Type B pancreatic cell (in vitro differentiated cells): ENCODE data around the gene FARP2. TPM values are rescaled to one million over a fixed set of nuclear protein-coding genes. Genes with fewer than 3 reads are reported as not detected.

Experiments used
- DNase-seq: peaks from one replicate; pipeline ENCODE4 v3.0.0; 2021; ENCODE audit warnings: mixed read lengths; ENCODE audit not compliant: unreplicated experiment; ENCODE audit errors: extremely low spot score
- H3K27ac Mint-ChIP-seq: 2 replicates; pipeline ENCODE4 v1.8.0; 2021; ENCODE audit warnings: mild to moderate bottlenecking, mixed read lengths
- H3K27me3 Mint-ChIP-seq: 2 replicates; pipeline ENCODE4 v1.8.0; 2021; ENCODE audit warnings: mixed read lengths
- H3K36me3 Mint-ChIP-seq: 2 replicates; pipeline ENCODE4 v1.8.0; 2021; ENCODE audit warnings: mixed read lengths
- H3K4me1 Mint-ChIP-seq: one replicate; pipeline ENCODE4 v1.8.0; 2021; ENCODE audit warnings: mixed read lengths; ENCODE audit not compliant: unreplicated experiment
- H3K4me3 Mint-ChIP-seq: 2 replicates; pipeline ENCODE4 v1.8.0; 2021; ENCODE audit warnings: mild to moderate bottlenecking, mixed read lengths
- H3K9me3 Mint-ChIP-seq: 2 replicates; pipeline ENCODE4 v1.8.0; 2021; ENCODE audit warnings: mixed read lengths
- total RNA-seq: library from RNA; stranded (reverse); gene quantifications from 2 replicates; pipeline ENCODE4 v1.2.1, GENCODE V29; 2021; ENCODE audit warnings: low replicate concordance
- TF ChIP-seq, protein P1 (sequence below): fragments of 200-600 bp; sonication (generic); conservative IDR thresholded peaks from 2 replicates; pipeline ENCODE4 v1.5.0; 2021; ENCODE audit warnings: antibody characterized with exemption, mild to moderate bottlenecking

Gene FARP2
- total RNA-seq, 1 donor from 2014 or later: 62.5 TPM

DNA sequence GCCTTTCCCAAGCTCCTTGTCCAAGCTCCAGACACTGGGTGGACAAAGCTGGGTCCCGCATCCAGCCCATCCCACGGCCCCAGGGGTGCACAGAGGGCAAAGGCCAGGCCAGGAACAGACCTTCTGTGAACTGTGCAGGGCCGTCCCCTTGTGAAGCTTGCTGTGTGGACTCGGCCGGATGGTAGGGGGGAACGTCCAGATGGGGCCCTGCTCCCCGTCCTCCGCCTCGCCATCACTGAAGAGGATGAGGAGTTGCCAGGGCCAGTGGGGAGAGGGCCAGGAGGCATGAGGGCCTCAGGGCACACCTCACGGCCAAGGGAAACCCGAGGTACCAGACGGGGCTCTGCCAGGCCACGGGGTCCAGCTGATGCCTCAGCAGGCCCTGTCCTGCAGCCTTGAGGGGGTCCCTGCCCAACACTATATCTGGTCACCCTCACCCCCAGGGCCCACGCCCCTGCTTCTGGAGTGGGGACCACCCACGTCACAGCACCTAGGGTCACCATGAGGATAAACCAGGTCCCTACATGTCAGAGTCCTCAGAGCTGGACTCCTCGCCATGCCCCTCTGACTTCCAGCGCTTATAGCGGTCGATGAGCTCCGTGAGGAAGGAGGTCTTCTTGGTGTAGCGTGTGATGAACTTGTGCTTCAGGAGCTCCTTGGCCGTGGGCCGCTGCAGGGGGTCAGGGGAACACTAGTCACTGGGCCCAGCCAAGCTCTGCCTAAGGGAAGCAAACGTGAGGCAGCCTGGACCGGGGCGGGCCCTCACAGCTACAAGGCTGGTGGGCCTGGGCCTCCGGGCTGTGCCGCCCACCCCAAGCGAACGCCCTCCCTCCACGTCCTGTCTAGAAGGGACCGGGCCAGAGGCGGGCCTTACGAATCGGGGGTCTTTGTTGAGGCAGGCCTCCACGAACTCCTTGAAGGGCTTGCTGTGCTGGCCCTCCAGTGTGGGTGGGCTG is 142.3 kb downstream of the FARP2 start:
- TF ChIP-seq, protein P1, sequence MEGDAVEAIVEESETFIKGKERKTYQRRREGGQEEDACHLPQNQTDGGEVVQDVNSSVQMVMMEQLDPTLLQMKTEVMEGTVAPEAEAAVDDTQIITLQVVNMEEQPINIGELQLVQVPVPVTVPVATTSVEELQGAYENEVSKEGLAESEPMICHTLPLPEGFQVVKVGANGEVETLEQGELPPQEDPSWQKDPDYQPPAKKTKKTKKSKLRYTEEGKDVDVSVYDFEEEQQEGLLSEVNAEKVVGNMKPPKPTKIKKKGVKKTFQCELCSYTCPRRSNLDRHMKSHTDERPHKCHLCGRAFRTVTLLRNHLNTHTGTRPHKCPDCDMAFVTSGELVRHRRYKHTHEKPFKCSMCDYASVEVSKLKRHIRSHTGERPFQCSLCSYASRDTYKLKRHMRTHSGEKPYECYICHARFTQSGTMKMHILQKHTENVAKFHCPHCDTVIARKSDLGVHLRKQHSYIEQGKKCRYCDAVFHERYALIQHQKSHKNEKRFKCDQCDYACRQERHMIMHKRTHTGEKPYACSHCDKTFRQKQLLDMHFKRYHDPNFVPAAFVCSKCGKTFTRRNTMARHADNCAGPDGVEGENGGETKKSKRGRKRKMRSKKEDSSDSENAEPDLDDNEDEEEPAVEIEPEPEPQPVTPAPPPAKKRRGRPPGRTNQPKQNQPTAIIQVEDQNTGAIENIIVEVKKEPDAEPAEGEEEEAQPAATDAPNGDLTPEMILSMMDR: no peak
- H3K36me3 Mint-ChIP-seq: no peaks in the 10 kb centered on the region
- H3K27ac Mint-ChIP-seq: no peak overlapping the region
- no peaks in the 10 kb centered on the region for H3K4me1 Mint-ChIP-seq
- no peaks in the 10 kb centered on the region for H3K27me3 Mint-ChIP-seq
- DNase-seq: no peak
- no peak overlapping the region for H3K4me3 Mint-ChIP-seq
- H3K9me3 Mint-ChIP-seq: no peaks in the 10 kb centered on the region

DNA sequence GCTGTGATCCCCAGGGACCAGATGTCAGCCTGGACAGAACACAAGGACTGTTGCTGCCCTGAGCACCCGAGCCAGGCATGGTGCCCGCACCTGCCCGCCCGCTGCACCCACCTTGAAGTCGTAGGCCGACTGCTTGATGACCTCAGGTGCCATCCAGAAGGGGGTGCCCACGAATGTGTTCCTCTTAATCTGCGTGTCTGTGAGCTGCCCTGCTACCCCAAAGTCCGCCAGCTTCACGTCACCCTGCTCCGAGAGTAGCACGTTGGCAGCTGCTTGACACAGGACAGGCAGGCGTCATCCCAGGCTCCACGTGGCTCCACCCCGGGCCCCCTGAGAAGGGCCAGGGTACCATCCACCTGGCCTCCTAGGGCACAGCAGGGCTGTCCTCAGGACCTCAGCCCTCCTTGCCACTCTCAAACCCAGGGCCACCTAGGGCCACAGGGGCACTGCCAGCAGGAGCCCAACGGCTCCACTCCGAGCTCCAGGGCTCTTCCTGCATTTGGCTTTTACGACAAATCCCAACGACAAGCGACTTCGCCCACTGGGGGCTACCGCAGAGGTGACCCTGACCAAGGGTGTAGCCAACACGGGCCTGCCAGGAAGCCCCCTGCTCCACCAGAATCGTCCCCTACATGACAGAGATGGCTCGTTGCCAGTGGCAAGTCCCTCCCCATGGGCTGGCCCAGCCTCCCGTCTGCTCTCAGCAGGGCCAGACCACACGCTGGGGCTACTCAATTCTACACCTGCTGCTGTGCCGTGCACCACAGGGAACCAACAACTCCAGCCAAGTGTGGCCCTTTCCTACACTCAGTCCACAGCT is 143.3 kb downstream of the FARP2 start:
- Mint-ChIP-seq H3K4me3 (no peak overlapping the region), H3K27ac (no peak overlapping the region), H3K36me3 (no peaks in the 10 kb centered on the region), H3K27me3 (no peaks in the 10 kb centered on the region), H3K9me3 (no peaks in the 10 kb centered on the region), H3K4me1 (no peaks in the 10 kb centered on the region)
- TF ChIP-seq, protein P1: no peak
- no peak for DNase-seq

DNA sequence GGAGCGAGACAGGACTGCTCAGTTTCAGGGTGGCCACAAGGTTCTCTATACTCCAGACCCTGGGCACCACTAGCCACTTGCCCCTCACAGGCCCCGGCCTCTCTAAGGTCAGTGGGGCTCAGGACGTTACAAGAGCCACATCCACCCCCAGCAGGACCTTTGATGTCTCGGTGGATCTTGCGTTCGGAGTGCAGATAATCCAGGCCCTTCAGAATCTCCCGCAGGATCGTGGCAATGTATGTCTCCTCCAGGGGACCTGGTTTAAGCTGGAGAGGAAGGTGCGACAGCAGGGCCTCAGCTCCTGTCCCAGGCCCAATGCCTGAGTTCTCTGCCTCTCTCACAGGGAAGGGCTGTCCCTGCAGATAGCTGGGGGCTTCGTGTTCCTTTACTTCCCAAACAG is 143.9 kb downstream of the FARP2 start:
- Mint-ChIP-seq H3K27me3 (no peaks in the 10 kb centered on the region), H3K4me1 (no peaks in the 10 kb centered on the region), H3K4me3 (no peak overlapping the region), H3K27ac (no peak overlapping the region), H3K36me3 (no peaks in the 10 kb centered on the region), H3K9me3 (no peaks in the 10 kb centered on the region)
- no peak for DNase-seq
- TF ChIP-seq, protein P1: no peak

DNA sequence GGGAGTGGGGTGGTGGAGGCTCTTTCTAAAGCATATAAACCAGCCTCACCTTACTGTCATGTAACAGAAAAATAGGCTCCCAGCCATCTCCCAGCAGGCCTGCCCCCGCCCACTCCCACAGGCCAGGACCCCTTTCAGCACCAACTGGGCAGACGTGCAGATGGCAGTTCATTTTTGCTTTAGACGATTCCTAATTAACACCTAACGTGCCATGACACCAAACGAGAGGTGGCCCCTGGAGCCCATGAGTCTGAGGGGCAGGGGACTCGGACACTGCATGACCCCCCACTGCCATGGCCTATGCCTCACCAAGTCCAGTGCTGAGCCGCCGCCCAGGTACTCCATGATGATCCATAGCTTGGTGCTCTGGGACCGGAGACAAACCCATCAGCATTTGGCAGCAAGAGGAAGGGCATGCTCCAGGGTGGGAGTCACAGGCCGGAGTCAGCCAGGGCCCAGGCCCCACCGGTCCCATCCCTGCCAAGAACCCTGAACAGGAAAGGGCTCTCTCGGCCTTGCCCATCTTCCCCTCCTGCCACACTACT is 144.4 kb downstream of the FARP2 start:
- Mint-ChIP-seq H3K36me3 (no peaks in the 10 kb centered on the region), H3K4me1 (no peaks in the 10 kb centered on the region), H3K27ac (no peak overlapping the region), H3K4me3 (no peak overlapping the region), H3K27me3 (no peaks in the 10 kb centered on the region), H3K9me3 (no peaks in the 10 kb centered on the region)
- DNase-seq: no peak
- TF ChIP-seq, protein P1: no peak

DNA sequence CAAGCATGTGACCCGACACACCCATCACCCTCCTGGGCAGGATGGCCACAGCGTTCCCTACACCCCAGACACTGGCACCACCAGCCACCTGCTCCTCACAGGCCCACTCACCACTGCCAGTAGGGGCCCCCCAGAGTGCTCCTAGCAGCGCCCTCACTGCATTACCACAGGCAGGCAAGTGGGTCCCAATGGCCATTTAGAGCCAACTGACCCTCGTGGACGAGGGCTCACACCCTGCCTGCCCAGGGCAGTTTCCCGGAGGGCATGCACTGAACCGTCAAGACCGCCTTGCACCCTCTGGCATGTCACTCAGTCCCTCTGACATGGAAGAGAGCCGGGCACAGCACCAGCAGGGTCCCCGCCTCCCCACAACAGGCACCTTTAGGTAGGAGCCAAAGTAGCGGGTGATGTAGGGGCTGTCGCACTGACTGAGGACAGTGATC is 145.0 kb downstream of the FARP2 start:
- Mint-ChIP-seq H3K27me3 (no peaks in the 10 kb centered on the region), H3K27ac (no peak overlapping the region), H3K9me3 (no peaks in the 10 kb centered on the region), H3K4me1 (no peaks in the 10 kb centered on the region), H3K36me3 (no peaks in the 10 kb centered on the region), H3K4me3 (no peak overlapping the region)
- TF ChIP-seq, protein P1: no peak
- DNase-seq: no peak
